ENCODE data around the gene FXYD5.
"Not testable (repeated sequence)": the region's sequence is repeated elsewhere in the genome, so short reads cannot be mapped to it uniquely, and the experiment has no call there.

The FXYD5 gene

GRCh38 chr19:35136977-35137702 lies 17.4 kb upstream of the FXYD5 start:
- DNase-seq (ENCODE audit: low read depth in 3 of 3): no peak

GRCh38 chr19:35138305-35138892 lies 16.1 kb upstream of the FXYD5 start, which contains the start of gene FXYD1:
Gene FXYD1 (plus strand): TSS chr19:35138824. CDS start chr19:35140080, 1,256 bp downstream.
- DNase-seq (ENCODE audit: low read depth in 3 of 3): no peak

- no peak for DNase-seq (ENCODE audit: low read depth in 3 of 3)
Measured at GRCh38 chr19:35140207-35140961, 14.2 kb upstream of the FXYD5 start.

GRCh38 chr19:35140962-35141836 lies 13.3 kb upstream of the FXYD5 start:
- DNase-seq (ENCODE audit: low read depth in 3 of 3): peak; percentile 91 to 99 (median 94)

GRCh38 chr19:35141837-35142605 lies 12.5 kb upstream of the FXYD5 start:
- no peak for DNase-seq (ENCODE audit: low read depth in 3 of 3)

GRCh38 chr19:35142606-35143230 lies 11.8 kb upstream of the FXYD5 start:
- peak in 2 of 3 experiments; percentile 47 to 63 for DNase-seq (ENCODE audit: low read depth in 3 of 3)

GRCh38 chr19:35143231-35143715 lies 11.3 kb upstream of the FXYD5 start, which contains the start of gene FXYD7:
Gene FXYD7 (plus strand): TSS chr19:35143255. CDS start chr19:35143334, 79 bp downstream.
- DNase-seq (ENCODE audit: low read depth in 3 of 3): no peak

- no peak for DNase-seq (ENCODE audit: low read depth in 3 of 3)
Measured at GRCh38 chr19:35143818-35144217, 10.7 kb upstream of the FXYD5 start.

DNA sequence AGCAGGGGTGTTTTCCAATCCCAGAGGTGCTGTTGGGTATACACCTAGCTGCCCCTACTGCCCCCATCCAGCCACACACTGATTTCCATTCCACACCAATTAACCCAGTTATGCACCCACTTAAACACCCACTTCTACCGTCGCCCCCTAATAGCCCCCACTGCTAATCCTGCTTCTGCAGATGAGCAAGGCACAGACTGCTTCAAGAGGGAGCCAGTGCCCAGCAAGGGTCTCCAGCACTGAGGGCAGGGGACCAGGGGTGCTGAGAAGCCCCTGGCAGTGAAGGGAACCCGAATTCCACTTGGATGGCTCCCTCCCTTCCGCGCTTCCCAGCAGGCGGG lies 10.3 kb upstream of the FXYD5 start:
- DNase-seq (ENCODE audit: low read depth in 3 of 3): no peak

DNA sequence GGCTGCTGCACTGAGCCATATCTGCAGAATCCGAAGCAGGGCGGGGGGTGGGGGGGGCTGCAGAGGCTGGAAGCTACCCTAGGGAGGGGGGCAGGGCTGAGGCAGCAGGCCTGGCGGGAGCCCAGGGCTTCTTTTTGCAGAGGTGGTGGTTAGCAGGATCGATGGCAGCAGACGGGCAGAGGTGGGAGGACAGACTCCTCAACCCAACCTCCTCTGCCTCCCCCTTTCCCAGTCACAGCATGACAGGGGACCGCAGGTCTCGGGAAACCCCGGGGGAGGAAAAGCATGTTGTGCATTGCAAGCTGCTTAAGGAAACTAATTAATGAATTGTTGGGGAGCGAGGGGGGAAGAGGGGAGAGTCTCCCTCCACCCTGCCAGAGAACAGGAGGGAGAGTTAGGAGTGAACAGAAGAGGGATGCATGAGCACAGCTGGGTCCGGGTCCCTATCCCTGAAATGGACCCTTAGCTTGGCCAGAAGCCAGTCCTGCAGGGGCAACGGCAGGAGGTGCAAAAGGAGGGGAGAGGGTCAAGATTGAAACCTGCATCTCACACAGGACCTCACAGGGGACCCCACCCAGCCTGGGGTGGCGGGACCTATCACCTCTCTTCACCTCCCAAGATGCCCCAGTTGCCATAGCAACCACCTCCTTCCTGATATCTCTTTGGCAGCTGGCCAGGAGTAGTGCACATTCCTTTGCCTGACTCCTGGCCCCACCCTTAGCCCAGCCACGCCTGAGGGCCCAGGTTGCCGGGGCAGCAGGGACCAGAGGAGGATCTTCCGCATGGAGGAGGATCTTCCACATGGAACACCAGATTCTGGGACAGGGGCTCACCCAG lies 9.7 kb upstream of the FXYD5 start:
- no peak for DNase-seq (ENCODE audit: low read depth in 3 of 3)

DNA sequence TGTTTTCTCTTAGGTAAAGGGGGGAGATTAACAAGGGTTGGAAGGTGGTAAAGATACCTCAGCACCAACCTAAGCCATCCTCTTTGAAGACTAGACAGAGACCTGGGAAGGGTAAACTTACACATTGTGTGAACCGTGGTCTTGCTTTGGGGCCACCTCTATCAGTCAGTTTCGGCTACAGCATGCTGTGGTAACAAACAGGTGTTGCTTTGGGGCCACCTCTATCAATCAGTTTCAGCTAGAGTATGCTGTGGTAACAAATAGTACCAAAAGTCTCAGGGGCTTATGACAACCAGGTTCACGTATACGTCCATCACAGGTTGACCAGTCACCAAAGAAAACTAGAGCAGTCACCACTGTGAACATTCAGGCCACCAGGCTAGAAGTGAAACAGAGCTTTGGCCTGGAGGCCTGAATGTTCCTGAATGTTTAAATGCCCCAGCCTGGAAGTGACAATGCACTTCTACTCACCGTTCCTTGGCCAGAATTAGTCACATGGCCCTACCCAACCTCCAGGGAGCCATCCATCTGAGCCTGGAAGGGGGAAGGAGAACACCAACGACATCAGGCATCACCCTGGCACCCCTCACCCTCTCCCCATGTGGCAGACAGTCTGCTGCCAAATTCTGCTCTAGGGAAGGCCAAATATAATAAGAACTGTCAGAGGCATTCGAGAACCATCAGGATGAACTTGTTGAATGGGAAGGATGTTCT lies 7.6 kb upstream of the FXYD5 start:
- DNase-seq (ENCODE audit: low read depth in 3 of 3): no peak

- no peak for DNase-seq (ENCODE audit: low read depth in 3 of 3)
Measured at GRCh38 chr19:35149463-35149862, 5.1 kb upstream of the FXYD5 start.

- no peak for DNase-seq (ENCODE audit: low read depth in 3 of 3)
Measured at GRCh38 chr19:35150445-35150844, 4.1 kb upstream of the FXYD5 start.

DNA sequence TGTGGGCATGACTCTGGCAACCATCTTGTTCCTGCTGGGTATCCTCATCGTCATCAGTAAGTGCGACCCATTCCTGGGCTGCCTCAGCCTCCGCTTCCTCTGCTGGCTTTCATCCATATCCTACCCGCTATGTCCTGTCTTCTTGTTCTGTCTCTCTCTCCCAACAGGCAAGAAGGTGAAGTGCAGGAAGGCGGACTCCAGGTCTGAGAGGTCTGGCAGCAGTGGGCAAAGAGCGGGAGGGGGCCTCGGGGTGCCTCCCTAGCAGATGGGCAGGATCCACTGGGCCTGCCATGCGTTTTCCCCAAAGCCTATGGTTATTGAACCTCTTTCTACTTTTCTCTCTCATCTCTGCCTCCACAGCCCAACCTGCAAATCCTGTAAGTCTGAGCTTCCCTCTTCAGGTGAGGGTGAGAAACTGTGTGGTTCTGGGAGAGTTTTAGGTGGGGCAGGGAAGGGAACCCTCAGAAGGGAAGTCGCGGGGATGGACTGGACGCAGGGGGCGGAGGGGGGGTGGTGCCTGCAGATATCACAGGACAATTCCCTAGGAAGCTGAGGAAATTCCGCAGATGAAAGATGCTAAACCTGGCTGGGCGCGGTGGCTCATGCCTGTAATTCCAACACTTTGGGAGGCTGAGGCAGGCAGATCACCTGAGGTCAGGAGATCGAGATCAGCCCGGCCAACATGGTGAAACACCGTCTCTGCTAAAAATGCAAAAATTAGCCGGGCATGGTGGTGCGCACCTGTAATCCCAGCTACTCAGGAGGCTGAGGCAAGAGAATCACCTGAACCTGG lies 3.1 kb upstream of the FXYD5 start:
- DNase-seq (ENCODE audit: low read depth in 3 of 3): no peak

DNA sequence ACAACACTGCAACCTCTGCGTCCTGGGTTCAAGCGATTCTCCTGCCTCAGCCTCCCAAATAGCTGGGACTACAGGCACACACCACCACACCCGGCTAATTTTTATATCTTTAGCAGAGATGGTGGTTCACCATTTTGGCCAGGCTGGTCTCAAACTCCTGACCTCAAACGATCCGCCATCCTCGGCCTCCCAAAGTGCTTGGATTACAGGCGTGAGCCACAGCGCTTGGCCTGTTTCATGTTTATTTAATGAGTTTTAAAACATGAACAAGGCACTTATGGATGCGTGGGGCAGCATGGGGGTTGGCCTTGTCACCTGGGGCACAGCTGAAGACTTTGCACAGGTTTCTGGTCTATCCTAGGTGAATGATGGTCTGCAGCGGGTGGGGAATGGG lies 1.4 kb upstream of the FXYD5 start:
- DNase-seq (ENCODE audit: low read depth in 3 of 3): not testable (repeated sequence)

- peak; percentile 66 to 81 (median 68) for DNase-seq (ENCODE audit: low read depth in 3 of 3)
Measured at GRCh38 chr19:35153701-35154524, 622 bp upstream of the FXYD5 start.

DNA sequence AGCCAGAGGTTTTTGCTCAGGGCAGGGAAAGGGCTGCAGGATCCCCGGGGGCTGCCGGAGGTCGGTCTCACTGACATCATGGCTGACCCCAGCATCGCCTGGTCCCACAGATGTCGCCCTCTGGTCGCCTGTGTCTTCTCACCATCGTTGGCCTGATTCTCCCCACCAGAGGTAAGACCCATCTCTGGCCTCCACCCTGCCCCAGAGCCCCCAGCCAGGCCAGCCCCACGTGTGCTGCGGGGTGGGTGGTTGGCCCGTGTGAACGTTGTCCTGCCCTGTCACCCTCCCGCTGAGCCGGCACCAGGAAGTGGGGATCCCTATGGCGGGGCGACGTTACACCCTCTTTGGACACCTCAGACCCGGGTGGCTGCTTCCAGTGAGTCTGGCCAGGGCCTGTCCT lies 906 bp downstream of the FXYD5 start:
- peak in 1 of 3 experiments; percentile 48 for DNase-seq (ENCODE audit: low read depth in 3 of 3)

Data from stimulated activated CD4-positive, alpha-beta T cell treated with anti-CD3 and anti-CD28 coated beads, TNF-alpha, amount 100 ng/mL, for 24 hours (primary cell).